SK-MEL-5 (cell line): ENCODE measurements around the gene TIMM44. TPM values are rescaled to one million over a fixed set of nuclear protein-coding genes. Genes with fewer than 3 reads are reported as not detected.
A peak's percentile ranks its signal among the peaks of the same experiment; 100 is the strongest.
"Not testable (repeated sequence)": the region's sequence is repeated elsewhere in the genome, so short reads cannot be mapped to it uniquely, and the experiment has no call there.

Source experiments
- DNase-seq: peaks from one replicate; pipeline ENCODE4 v3.0.0-alpha.2; 2016; ENCODE audit warnings: low read depth, low spot score
- in situ Hi-C: cut with HindIII; loops from 2 replicates; pipeline ENCODE4 v1.10.0; 2016; ENCODE audit warnings: low sequenced_read_pairs, high pct_unique_total_duplicates, low pct_unique_long_range_greater_than_20kb
- total RNA-seq: library from RNA; depleted of rRNA; stranded (reverse); fragments of >200 nt; shearing (Covaris generic); gene quantifications from 2 replicates; pipeline ENCODE4 v1.2.3, GENCODE V29; 2014

Gene TIMM44
- total RNA-seq, 1 experiment from 2014 or later = 71.4 TPM

DNA sequence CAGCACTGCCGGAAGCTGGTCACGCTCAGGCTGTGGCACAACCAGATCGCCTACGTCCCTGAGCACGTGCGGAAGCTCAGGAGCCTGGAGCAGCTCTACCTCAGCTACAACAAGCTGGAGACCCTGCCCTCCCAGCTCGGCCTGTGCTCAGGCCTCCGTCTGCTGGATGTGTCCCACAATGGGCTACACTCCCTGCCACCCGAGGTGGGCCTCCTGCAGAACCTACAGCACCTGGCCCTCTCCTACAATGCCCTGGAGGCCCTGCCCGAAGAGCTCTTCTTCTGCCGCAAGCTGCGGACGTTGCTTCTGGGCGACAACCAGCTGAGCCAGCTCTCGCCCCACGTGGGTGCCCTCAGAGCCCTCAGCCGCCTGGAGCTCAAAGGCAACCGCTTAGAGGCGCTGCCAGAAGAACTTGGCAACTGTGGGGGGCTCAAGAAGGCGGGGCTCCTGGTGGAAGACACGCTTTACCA lies 43.0 kb downstream of the TIMM44 start:
- no peak for DNase-seq
- in situ Hi-C loops = no loop called here

- no peak for DNase-seq
- in situ Hi-C loops = no loop called here
Observed at GRCh38 chr19:7899751-7900378, 43.6 kb downstream of the TIMM44 start.

GRCh38 chr19:7898967-7899366 lies 44.5 kb downstream of the TIMM44 start:
- DNase-seq = no peak
- in situ Hi-C loops = no loop called here

DNA sequence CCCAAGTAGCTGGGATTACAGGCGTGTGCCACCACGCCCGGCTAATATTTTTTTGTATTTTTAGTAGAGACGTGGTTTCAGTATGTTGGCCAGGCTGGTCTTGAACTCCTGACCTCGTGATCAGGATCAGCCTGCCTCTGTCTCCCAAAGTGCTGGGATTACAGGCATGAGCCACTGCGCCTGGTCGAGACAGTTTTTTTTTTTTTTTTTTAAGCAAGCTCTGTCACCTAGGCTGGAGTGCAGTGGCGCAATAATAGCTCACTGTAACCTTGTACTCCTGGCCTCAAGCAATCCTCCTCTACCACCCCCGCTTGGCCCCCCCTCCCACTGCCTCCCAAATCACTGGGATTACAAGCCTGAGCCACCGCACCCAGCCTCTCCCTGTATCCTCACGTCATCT lies 46.2 kb downstream of the TIMM44 start:
- in situ Hi-C loops = no loop called here
- DNase-seq = no peak

GRCh38 chr19:7895565-7895964 lies 47.9 kb downstream of the TIMM44 start:
- no peak for DNase-seq
- in situ Hi-C loops = no loop called here

DNA sequence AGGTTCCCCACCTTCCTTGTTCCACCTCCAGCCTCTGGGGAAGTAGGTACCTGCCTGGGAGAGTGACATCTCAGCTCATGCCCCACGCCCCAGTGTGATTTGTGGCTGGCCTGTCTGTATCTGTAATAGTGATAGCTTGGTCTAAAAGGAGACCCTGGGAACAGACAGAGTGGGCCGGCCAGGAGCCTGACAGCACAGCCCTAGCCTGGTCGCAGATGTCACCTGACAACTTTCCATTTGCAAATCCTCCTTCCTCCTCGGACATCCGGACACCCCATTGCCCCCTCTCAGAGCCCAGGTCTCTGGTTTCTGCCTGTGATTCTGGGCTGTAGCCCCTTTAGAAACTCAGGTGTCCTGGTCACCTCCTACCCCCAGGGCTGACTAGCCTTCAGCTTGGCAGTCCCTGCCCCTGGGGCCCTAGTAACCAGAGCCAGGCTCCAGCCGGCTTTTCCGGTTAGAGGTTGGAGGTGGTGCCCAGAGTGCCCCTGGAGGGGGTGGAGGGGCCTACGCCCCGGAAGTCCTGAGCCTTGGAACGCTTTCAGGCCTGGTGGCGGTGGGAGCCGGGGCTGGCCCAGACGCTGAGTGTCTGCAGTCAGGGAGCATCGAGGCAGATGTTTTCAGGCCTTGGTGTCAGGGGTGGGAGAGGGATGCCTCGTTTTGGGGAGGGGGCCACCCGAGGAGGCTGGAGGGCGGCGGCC lies 48.7 kb downstream of the TIMM44 start:
- DNase-seq = no peak
- in situ Hi-C loops = no loop called here

- in situ Hi-C loops = not testable (repeated sequence)
Observed at GRCh38 chr19:7893362-7894101, 49.9 kb downstream of the TIMM44 start.

GRCh38 chr19:7888826-7889217 lies 54.6 kb downstream of the TIMM44 start:
- in situ Hi-C loops = no loop called here
- no peak for DNase-seq

More at GRCh38 chr19:7893362-7894101, 49.9 kb downstream of the TIMM44 start:
- not testable (repeated sequence) for DNase-seq

- DNase-seq = no peak
- in situ Hi-C loops = no loop called here
Observed at GRCh38 chr19:7888145-7888825, 55.2 kb downstream of the TIMM44 start, which contains the start of gene LRRC8E. Gene LRRC8E, plus strand, starts transcription at chr19:7888510. Its CDS starts 7,094 bp downstream, at chr19:7895604.

GRCh38 chr19:7887408-7888144 lies 55.9 kb downstream of the TIMM44 start:
- DNase-seq = no peak
- in situ Hi-C loops = no loop called here

- no peak for DNase-seq
- in situ Hi-C loops = no loop called here
Observed at GRCh38 chr19:7885818-7886217, 57.6 kb downstream of the TIMM44 start.

GRCh38 chr19:7883796-7884570 lies 59.5 kb downstream of the TIMM44 start:
- peak; percentile 57 for DNase-seq
- in situ Hi-C loops = no loop called here

GRCh38 chr19:7883105-7883504 lies 60.4 kb downstream of the TIMM44 start:
- in situ Hi-C loops = no loop called here
- DNase-seq = no peak

DNA sequence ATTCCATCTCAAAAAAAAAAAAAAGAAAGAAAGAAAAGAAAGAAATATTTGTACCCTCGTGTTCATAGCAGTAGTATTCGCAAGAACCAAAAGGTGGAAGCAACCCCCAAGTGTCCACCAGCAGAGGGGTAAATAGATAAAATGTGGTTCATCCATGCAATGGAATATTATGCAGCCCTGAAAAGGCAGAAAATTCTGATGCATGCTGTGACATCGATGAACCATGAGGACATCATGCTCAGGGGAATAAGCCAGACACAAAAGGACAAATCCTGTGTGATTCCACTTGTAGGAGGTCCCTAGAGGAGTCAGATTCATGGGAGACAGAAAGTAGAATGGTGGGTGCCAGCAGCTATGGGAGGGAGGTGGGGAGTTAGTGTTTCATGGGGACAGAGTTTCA lies 61.6 kb downstream of the TIMM44 start:
- in situ Hi-C loops = no loop called here
- no peak for DNase-seq

GRCh38 chr19:7879836-7880235 lies 63.6 kb downstream of the TIMM44 start:
- no peak for DNase-seq
- in situ Hi-C loops = no loop called here

DNA sequence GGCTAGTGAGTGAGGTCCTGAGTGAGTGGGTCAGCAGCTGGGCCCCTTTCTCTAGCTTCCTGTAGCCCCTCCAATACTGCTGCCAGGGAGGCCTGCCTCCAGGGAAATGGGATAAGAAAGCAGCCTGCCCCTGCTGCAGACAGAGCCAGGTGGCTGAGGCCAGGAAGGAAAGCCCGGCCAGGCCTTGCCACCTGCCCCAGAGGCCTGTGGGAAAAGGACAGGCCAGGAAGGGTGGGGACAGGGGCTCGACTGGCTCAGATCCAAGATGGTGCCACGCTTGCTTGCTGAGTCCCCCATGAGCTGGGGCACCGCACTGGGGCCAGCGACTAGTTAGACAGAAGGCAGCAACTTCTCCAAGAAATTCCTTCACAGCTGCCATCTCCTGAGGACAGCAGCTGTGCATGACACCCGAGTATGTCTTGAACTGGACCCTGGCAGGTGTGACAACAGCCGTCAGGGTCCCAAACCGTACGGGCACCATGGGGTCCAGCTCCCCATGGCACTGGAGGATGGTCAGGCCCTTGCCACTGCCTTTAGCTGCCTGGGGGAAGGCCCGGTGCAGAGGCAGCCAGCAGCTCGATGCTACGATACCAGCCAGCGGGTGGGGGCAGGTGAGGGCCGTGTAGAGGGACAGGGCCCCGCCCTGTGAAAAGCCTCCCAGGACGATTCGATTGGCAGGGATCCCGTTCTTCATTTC lies 64.2 kb downstream of the TIMM44 start:
- no peak for DNase-seq

More for the DNA sequence above, 64.2 kb downstream of the TIMM44 start:
- in situ Hi-C loops = no loop called here
